NCI-H187 treated with DMSO at 0.1 percent for 48 hours (cell line): ENCODE data around the gene HOMER3.

Experiments
- DNase-seq: peaks from one replicate; lab custom pipeline; 2025; lab: John Stamatoyannopoulos, UW

The HOMER3 gene

DNA sequence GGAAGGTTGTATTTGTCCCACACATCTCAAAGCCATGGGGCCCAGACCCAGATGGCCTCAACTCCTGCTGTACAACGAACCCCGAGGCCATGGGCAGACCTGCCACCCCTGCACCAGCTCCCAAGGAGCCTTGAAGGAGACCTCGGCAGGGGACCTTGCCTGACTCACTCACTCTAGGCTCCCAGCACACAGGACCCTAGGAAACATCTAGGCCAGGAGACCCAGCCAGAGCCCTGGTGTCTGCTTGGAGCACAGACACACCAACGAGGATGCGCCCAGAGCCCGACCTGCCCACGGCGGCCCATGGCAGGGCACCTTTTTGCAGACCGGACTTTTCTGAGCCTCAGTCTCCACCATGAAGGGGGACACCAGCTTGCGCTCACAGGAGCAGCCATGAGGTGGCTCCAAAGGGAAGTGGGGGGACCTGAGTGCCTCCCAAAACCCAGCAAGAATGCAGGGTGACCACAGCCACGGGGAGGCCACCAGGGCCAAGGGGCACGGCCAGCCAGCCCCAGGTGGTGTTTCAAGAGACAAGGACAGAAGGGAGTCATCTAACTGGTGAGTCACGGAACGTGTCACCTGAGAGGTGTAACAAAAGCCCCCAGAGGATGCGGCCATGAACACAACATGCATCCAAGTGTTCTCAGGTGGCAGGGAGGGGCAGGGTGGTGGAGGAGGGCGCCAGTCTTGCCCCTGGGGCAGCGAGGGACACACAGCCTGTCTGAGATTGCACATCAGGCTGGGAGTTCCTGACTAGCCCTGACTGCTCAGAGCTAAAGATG, 40.1 kb downstream of the HOMER3 start:
- no peak for DNase-seq

DNA sequence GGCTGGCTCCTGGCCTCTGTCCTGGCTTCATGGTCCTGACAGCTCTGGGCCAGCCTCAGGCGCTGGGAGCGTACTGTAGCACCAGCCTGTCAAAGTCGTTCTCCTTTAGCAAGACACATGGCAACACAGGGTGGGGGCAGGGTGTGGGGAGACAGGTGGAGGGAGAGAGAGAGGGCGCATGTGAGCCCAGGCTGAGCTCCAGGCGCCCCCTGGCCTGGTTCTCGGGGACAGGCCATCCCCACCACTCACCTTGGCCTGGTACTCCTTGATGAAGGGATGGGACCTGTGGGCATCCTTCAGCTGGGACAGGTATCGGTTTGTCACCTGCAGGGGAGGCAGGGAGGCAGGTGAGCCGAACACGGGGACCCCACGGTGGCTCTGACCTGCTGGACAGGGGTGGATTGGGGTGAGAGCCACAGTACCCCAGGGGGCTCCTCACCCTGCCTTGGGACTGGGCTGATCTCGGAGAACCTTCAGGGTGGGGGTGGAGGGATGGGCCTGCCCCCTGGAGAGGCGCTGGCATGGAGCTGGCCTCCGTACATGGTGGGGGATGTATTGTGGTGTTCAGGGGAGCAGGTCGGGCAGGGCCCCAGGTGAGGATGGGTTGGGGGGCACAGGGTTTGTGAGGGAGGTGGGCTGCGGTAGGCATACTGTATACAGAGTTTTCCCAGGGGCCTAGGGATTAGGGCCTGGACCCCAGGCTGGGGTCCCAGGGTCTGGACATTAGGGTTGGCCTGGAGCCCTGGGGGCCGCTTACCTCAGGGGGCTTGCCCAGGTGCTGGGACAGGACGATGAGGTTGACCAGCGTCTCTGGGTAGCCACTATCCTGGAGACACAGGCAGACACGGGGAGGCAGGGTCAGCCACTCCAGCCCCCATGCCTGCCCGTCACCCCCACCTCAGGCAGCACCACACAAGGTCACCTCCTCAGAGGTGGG, 41.1 kb downstream of the HOMER3 start:
- DNase-seq = no peak

- DNase-seq = no peak
Measured at GRCh38 chr19:18898607-18899408, 42.2 kb downstream of the HOMER3 start.

GRCh38 chr19:18898081-18898606, 42.9 kb downstream of the HOMER3 start:
- no peak for DNase-seq

- DNase-seq = no peak
Measured at GRCh38 chr19:18897094-18898029, 43.7 kb downstream of the HOMER3 start.

DNA sequence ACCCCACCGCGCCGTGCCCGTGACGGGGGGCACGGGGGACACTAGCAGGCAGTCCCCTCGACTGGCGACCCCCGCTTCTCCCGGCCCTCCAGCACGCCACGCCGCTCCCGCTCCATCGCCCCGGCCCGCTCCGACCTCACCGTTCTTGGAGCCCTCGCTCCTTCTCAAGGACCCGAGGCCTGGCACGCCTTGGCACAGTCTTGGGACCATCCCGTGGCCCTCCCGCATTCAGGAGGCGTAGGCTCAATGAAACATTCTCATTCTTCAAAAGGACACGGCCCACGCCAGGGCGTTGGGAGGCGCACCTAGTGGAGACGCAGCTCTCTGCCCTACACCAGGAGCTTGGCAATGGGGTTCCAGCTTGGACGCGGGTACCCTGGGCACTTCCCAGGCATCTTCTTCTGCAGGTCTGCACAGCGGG, 44.6 kb downstream of the HOMER3 start:
- no peak for DNase-seq

GRCh38 chr19:18895824-18896341, 45.1 kb downstream of the HOMER3 start, which contains the start of gene CERS1:
Gene CERS1, minus strand, starts transcription at chr19:18896158. Its CDS starts 86 bp downstream, at chr19:18896072.
- DNase-seq = no peak

DNA sequence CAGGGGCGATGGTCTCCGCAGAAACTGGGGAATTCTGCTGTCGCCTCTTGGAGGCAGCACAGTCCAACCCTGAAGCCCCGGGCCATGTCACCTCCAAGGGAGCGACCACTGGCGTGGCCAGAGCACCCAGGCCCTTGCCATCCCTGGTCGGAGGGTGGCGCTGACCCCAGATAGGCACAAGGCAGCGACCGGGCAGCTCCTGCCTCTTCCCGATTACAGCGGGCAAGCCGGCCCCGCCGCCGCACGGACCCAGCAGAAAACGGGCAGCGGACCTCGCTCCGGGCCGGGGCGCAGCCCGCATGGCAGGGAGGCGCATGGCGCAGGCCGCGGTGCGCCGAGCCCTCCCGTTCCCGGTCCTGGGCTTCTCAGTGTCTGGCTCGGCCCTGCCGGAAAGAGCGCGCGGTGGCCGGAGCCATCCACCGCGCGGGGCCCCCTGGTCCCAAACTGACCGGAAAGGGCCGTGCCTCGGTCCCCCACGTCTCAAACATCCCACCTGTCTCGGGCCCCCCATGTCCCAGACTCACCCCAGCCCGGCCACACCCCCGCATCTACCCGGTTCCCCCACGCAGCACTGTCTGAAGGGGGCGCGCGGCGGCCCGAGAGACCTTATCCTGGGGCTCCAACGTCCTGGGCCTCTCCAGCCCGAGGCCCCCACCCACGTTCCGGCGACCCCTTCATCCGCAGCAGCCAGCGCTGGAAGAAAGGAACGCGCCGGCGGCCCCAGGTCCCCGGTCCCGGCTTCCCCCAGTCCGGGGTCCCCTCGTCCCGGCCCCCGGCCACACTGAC, 45.8 kb downstream of the HOMER3 start:
- no peak for DNase-seq

DNA sequence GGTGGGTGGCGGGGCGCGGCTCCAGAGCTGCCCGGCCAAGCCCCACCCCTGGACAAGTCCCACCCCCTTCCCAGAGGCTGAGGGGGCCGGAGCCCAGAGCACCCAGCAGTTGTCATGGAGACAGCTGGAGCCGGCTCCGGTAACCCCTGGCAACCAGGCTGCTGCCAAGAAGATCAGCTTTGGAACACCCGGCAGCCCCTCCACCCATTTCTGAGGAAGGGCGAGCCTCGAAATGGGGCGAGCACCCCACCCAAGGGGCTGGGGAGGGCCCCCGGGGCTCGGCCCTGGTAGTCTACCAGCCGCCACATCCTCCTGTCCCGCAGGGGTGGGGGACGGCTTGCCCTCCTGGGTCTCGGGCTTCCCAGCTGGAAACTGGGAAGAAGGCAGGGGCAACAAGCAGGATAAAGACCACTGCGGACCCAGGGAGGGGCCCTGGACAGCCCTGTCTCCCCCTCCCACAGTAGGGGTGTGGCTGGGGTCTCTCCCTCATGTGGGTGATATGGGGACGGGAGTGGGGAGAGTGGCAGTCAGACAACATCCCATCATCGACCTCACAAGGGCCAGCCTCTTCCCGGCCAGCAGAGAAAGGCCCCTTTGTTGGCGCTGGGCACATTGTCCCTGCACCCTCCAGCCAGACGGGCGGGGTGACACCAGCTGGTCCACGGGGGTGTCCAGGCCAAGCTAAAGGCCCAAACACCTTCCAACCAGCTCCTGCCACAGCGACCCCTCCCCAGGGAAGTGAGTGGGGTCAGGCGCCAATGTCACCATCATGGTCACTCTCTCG, 46.6 kb downstream of the HOMER3 start:
- DNase-seq = no peak

GRCh38 chr19:18893587-18894253, 47.3 kb downstream of the HOMER3 start:
- DNase-seq = no peak

DNA sequence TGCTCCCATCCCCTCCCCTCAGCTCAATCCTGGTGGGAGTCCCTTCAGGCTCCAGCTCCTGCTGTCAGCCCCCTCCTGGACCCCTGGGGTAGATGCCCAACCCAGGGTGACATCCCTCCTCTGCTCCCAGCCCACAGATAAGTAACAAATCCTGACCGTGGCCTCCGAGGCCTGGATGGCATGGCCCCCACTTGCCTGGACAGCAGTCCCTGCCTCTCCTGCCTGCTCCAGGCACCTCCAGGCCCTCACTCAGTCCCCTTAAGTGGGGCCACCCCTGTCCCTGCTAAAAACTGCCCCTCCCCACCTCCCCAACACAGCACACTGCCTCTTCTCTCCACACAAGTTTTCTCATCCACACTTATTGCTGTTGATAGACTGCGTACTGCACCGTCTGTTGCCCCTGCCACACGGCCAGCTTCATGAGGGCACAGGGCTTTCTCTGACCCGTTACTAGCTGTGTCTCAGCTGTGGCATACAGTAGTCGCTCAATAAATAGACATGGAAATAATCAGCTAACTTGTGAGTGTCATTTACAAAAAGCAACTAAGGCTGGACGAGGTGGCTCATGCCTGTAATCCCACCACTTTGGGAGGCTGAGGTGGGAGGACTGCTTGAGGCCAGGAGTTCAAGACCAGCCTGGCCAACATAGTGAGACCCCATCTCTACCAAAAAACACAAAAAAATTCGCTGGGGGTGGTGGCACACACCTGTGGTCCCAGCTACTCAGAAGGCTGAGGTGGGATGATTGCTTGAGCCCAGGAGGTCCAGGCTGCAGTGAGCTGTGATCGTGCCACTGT, 50.9 kb downstream of the HOMER3 start:
- no peak for DNase-seq

DNA sequence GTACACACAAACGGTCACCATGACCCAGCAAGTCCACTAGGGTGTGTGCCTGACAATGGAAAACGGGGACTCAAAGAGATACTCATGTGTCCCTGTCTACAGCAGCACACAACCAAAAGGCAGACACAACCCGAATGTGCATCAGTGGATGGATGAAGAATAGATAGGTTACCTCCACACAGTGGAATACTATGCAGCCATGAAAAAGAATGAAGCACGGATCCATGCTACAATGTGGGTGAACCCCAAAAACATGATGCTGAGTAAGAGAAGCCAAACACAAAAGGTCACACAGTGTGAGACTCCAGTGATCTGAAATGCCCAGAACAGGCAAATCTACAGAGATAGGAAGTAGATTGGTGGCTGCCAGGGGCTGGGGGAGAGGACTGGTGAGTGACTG, 54.0 kb downstream of the HOMER3 start:
- DNase-seq = no peak

DNA sequence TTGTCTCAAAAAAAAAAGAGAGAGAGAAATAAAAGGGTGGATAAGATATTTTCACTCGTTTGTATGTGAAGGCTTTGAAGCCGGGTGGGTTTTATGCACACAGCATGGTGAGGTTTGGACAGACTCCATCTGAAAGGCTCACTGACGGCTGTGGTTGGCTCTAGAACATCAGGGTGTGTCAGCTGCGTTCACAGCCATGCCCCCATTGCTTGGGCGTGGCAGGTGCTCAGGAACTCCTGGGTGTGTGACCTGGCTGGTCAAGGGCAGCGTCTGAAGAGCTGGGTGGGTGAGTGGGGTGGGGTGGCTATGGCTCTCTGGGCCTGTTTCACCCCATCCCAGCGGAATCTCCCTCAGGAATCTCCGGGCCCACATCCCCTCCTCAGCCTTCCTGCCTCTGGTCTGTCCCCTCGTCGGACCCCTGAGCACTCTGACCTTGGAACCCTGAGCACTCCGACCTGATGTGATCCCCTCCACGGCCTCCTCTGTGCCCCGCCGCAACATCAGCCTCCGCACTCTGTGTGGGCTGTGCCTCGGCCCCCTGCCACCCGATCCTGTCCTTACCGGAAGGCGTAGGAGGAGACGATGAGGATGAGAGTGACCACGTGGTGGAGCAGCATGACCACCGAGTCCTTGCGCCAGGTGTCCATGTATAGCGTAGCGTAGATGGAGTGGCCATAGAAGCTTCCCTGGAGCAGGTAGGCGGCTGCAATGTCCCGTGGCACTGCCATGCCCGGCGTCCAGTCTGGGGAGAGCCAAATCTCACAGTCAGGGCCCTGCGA, 57.3 kb downstream of the HOMER3 start:
- no peak for DNase-seq

GRCh38 chr19:18881491-18881890, 59.5 kb downstream of the HOMER3 start:
- DNase-seq = no peak

DNA sequence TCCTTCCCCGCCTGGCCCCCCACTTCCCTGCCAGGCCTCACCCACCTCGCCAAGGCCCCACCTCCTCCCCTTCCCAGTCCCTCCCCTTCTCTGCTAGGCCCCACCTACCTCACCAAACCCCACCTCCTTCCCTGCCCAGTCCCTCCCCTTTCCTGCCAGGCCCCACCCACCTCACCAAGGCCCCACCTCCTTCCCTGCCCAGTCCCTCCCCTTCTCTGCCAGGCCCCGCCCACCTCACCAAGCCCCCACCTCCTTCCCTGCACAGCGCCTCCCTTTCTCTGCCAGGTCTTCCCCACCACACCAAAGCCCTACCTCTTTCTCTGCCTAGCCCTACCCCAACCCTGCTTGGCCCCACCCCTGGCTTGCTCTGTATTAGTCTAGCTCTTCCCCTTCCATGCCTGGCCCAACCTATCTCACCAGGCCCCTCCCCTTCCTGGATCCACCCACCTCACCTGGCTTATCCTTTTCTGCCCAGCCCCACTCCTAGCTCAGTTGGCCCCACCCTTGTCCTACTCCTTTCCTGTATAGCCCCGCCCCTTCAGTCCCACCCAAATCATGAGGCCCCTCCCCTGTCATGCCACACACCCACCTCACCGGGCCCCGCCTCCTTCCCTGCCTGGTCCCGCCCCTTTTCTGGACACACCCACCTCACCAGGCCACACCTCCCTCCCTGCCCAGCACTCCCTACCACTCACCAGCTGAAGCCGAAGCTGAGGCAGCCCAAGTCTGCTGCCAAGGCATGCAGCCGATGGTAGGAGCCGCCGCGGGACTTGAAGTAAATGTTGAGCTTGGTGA, 61.2 kb downstream of the HOMER3 start:
- DNase-seq = no peak
